Activated T-cell treated with anti-CD3 and anti-CD28 coated beads, Interleukin-2, amount 50 U/mL, for 48 hours (primary cell): ENCODE measurements around the gene B4GALNT4.
"Not testable (repeated sequence)": the region's sequence is repeated elsewhere in the genome, so short reads cannot be mapped to it uniquely, and the experiment has no call there.

Source experiments
- DNase-seq, 2 experiments: peaks; one replicate each; pipeline ENCODE4 v3.0.0-alpha.2; 2020

The B4GALNT4 gene

GRCh38 chr11:377174-377865 lies 8.0 kb downstream of the B4GALNT4 start:
- no peak for DNase-seq

DNA sequence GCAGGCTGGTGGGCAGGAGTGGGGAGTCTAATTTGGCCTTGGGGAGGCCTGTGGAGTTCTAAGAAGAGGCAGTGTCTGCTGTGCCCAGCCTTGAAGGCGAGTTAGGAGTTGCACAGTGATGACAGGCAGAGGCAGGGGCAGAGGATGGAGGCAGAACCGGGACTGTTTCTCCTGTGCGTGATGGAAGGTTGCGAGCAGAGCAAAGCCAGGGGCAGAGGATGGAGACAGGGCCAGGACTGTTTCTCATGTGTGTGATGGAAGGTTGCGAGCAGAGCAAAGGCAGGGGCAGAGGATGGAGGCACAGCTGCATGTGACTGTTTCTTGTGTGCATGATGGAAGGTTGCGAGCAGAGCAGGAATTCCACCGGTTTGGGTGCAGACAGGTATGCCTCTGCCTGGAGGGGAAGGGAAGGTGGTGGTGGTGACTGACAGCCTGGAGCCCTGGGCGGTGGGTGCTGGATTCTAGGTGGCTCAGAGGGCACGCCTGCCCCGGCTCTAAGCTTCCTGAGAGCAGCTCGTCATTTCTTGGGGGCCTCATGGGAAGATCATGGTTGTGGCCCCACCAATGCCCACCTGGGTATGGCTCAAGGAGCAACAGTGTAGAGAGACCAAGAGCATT lies 8.7 kb downstream of the B4GALNT4 start:
- no peak for DNase-seq

DNA sequence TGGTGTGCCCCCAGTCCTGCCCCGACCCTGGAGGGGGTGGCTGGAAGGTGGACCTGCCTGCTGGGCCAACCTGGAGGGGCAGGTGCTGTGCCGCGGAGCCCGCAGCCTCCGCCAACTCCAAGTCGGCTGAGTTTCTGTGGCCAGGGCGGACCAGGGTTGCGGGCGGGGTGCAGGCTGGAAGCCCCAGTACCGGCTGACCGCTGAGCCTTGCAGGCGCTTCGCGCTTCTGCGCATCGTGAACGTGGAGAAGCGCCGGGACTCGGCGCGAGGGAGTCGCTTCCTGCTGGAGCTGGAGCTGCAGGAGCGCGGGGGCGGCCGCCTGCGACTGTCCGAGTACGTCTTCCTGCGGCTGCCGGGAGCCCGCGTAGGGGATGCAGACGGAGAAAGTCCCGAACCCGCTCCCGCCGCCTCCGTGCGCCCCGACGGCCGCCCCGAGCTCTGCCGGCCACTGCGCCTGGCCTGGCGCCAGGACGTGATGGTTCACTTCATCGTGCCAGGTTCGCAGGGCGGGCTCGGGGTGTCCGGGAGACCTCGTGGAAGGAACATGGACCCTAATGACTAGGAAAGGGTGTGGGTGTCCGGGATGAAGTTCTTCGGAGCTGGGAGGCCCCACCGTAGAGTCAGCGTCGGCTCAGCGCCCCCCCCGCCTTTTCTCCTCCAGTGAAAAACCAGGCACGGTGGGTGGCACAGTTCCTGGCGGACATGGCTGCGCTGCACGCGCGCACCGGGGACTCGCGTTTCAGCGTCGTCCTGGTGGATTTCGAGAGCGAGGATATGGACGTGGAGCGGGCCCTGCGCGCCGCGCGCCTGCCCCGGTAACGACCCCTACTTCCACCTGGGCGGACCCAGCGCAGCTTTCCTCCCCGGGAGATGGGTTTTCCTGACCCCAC lies 10.2 kb downstream of the B4GALNT4 start:
- DNase-seq, result no peak

DNA sequence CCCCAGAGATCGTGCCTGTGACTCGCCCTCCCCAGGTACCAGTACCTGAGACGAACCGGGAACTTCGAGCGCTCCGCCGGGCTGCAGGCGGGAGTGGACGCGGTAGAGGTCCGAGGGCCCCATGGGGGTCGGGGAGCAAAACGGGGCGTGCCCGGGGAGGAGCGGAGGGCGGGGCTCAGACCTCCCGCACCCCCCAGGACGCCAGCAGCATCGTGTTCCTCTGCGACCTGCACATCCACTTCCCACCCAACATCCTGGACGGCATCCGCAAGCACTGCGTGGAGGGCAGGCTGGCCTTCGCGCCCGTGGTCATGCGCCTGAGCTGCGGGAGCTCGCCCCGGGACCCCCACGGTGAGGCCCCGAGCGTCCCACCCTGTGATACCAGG lies 10.8 kb downstream of the B4GALNT4 start:
- no peak for DNase-seq

DNA sequence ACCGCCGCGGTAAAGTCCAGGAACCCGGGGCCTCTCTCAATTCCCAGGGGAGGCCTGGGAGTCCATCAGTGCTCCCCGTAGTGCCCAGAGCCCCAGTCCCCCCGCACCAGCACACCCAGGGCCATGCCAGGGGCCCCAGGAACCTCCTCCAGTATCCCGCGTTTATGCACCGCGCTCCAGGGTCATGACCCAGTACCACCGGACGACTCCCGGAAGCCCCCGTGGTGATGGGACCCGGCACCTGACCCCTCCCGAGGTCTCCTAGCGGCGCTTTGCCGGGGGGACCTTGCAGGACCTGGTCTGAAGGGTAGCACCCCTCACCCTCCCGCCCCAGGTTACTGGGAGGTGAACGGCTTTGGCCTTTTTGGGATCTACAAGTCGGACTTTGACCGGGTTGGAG lies 11.2 kb downstream of the B4GALNT4 start:
- no peak for DNase-seq

GRCh38 chr11:380996-381395 lies 11.7 kb downstream of the B4GALNT4 start:
- DNase-seq, result no peak

DNA sequence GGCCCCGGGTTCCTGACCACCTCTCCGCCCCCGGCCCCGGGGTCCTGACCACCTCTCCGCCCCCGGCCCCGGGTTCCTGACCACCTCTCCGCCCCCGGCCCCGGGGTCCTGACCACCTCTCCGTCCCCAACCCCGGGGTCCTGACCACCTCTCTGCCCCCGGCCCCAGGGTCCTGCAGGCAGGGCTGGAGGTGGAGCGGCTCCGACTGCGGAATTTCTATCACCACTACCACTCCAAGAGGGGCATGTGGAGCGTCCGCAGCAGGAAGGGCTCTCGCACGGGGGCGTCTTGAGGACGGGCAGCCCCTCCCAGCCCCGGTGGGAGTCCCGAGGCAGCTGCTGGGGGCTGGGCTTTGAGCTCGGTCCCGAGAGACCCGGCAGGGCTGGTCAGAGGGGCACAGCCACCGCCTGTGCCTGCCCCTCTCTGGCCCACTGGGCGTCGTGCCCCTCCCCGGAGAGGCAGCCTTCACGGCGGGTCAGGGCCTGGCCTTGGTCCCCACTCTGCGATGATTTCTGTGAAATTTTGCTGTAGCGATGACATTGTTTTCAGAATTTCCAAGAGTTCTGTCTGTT lies 12.3 kb downstream of the B4GALNT4 start:
- no peak for DNase-seq

DNA sequence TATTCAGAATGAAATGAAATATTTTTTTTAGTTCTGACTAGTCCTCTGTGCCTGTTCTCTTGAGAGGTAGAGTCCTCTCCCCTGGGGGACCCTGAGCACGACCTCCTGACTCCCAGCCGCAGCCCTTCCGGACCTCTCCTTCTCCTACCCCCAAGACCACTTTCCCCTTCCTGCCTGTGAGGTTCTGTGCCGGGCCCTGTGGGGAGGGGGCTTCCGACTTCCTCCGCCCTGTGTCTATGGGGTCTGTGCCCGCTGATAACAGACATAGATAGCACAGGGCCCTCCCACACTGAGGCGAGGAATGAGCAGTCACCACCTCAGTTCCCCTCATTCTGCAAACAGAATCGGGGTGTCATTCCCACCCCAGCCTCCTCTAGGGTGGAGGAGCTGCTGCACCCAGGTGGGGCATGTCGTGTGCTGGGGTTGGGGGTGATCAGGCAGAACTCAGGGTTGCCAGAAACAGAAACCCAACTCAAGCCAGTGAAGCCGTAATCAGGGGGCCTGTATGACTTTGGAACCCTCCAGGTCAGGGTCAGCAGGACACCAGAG lies 12.9 kb downstream of the B4GALNT4 start:
- no peak for DNase-seq

GRCh38 chr11:383431-383830 lies 14.1 kb downstream of the B4GALNT4 start:
- DNase-seq, result no peak

- DNase-seq, result no peak
Observed at GRCh38 chr11:384511-384910, 15.2 kb downstream of the B4GALNT4 start.

GRCh38 chr11:385594-386351 lies 16.5 kb downstream of the B4GALNT4 start:
- DNase-seq, result no peak

- no peak for DNase-seq
Observed at GRCh38 chr11:386483-386882, 17.2 kb downstream of the B4GALNT4 start.

DNA sequence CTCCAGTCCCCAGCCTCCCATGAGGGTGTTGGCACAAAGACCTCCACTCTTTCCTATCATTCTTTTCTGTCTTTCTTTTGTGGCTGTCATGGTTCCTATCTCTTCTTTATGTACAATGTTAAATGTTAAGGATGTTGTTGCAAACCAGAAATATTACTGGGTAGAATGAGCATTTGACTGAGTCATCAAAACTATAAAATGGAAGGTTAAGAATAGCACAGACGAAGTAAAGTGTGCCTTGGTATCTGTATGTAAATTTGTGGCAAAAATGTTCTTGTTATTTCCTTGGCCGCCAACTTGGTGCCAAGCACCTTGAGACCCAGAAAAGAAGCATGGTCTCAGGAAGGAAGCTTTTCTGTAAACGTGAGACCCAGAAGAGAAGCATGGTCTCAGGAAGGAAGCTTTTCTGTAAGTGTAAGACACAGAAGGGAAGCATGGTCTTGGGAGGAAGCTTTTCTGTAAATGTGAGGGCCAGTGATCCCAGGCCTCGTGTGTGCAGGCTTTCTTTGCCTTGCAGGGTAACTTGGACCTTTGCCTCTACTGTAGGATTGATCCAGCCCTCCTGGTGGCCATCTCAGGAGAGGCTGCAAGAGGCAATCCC lies 18.0 kb downstream of the B4GALNT4 start:
- DNase-seq, result no peak

GRCh38 chr11:389369-389768 lies 20.1 kb downstream of the B4GALNT4 start:
- DNase-seq, result not testable (repeated sequence)

GRCh38 chr11:390175-390574 lies 20.9 kb downstream of the B4GALNT4 start:
- no peak for DNase-seq

DNA sequence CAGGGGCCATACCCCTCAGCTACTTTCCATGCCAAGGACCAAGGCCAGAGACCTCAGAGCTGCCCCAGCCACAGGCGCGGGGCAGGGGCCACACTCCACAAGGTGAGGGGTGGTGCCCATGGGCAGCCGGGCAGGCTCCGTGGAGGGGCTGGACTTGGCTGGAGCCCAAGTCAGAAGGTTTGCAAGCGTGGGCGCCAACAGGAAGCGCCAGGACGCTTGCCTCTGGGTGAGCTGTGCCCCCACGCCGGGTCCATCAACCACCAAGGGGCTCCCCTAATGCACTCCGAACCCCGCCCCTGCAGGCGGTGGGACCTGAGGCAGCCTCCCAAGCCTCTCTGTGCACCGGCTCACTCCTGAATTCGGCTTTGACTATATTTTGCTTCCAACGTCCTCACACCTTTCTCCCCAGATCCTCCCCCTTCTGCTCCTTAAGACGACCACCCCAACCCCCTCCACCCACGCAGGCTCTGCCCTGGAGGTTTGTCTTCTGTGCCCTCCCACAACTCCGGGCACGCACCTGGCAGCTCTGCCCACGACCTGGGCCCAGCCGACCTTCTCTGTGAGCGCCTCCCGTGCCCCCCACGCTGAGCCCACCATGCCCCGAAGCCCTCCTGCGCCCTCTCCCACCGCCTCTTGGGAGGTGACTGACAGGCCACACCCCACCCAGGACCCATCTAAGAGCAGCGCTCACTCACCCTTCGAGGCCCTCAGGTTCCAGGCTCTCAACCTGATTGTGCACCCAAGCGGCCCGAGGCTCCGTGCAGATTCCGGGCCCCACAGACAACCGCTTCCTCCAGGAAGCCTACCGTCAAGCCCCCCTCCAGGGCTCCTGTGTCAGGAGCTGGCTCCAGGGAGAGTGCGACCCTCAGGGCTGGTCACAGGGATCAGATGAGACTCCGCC lies 22.1 kb downstream of the B4GALNT4 start:
- DNase-seq, result no peak

DNA sequence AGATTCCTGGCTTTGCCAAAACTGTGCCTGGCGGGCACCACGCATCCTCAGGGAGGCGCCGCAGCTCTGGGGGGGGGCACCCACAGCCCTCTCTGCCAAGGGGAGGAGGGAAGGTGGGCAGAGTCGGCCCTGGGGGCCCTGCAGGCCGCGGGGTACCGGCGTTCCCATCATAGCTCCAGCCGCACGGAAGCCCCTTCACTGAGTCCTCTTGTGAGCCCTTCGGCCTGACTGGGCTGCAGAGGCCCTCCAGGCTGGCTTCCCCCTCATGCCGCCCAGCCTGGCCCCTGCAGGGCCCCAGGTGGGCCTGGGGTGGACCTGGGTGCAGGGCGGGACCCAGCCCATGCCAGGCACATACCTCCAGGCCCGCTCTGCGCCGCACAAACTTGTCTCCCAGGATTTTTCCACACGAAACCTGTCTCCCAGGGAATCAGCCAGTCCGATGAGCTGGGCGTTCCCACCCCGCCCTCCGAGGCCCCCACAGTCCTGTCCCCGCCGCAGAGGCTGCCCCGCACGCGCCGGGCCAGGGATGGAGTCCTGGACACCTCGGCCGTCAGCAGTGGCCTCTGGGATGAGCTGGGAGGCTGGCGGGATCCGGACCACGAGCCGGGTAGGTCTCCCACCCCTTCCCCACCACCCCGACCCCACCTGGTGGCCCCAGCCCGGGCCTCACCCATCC lies 22.9 kb downstream of the B4GALNT4 start:
- no peak for DNase-seq

DNA sequence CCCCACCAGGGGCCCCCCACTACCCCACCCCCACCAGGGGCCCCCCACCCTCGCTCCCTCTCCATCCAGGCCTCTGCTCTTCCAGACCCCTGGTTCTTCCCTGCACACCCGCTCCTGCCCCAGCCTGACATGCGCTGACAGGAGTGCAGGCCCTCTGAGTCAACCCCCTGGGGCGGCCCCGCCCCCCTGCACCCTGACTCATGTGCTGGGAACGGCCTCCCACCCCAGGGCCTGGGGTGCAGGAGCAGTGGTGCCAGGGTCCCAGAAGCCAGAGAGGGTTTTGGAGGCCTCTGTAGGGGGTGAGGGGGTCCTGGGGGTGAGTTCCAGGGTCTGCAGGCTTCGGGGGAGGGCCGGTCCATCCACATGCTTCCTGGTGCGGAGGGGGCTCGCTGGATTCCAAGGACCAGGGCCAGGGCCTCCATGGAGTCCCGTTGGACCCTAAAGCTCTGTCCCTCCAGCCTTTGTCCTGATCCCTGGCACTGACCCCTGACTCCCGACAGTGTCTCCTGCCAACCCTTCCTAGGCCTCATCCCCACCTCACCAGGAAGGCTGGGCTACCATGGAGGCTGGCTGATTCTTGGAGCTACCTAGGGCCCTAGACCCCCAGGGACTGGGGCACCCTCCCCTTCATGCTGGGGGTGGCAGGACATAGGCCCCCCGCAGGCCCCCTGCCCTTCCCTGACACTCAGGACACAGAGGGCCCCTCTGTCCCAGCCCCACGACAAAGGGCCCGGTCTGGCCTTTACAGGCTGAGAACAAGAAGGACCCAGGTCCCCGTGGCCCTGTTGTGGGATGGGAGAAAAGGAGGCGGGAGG lies 24.1 kb downstream of the B4GALNT4 start:
- peak in 1 of 2 experiments; percentile 58 for DNase-seq
